DND-41 (cell line): Measurements from ENCODE around the gene CAPN5.

Source experiments
- EZH2 ChIP-seq: IDR thresholded peaks from 3 replicates; pipeline ENCODE4 v1.6.1; 2012; ENCODE audit warnings: borderline replicate concordance, low read depth, mild to moderate bottlenecking, moderate library complexity, low read length, inconsistent platforms; ENCODE audit not compliant: severe bottlenecking
- TF ChIP-seq, protein P1 (sequence below): IDR thresholded peaks from 2 replicates; pipeline ENCODE4 v1.5.1; 2012; ENCODE audit warnings: borderline replicate concordance, low read length, moderate library complexity, mild to moderate bottlenecking; ENCODE audit not compliant: poor library complexity, severe bottlenecking; ENCODE audit errors: extremely low read depth

DNA sequence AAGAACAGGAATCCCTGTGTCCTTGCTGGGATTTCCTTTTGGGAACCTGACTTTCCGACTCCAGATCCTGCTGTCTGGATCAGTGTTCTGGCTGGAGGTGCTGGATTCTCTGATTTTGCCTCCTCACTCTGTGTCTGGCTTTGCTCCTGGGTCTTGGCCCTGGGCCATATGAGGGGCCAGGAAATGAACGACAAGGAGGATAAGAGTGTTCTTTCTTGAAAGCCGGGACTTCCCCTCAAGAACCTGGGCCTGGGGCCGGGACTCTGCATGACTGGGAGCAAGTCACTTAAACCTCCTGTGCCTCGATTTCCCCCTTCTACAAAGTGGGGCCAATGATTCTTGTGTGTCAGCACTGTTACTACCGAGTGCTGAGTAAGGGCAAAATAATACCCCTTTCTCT lies 58.4 kb downstream of the CAPN5 start:
- no peak for TF ChIP-seq EZH2
- TF ChIP-seq, protein P1, sequence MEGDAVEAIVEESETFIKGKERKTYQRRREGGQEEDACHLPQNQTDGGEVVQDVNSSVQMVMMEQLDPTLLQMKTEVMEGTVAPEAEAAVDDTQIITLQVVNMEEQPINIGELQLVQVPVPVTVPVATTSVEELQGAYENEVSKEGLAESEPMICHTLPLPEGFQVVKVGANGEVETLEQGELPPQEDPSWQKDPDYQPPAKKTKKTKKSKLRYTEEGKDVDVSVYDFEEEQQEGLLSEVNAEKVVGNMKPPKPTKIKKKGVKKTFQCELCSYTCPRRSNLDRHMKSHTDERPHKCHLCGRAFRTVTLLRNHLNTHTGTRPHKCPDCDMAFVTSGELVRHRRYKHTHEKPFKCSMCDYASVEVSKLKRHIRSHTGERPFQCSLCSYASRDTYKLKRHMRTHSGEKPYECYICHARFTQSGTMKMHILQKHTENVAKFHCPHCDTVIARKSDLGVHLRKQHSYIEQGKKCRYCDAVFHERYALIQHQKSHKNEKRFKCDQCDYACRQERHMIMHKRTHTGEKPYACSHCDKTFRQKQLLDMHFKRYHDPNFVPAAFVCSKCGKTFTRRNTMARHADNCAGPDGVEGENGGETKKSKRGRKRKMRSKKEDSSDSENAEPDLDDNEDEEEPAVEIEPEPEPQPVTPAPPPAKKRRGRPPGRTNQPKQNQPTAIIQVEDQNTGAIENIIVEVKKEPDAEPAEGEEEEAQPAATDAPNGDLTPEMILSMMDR = no peak
